ENCODE results near the gene SERPINB12.

- TF ChIP-seq POLR2AphosphoS5 (IDR thresholded peaks at IDR 0.05; ENCODE audit: low read depth, low read length), result no peak
- no peak for TF ChIP-seq TAF1 (IDR thresholded peaks at IDR 0.05; ENCODE audit: borderline replicate concordance, insufficient read depth, low read length)
- no peak for TF ChIP-seq REST (IDR thresholded peaks at IDR 0.05; ENCODE audit: insufficient read depth in 1 of 2, low read depth in 2 of 2, low read length in 2 of 2)
- TF ChIP-seq SIN3A (IDR thresholded peaks at IDR 0.05; ENCODE audit: borderline replicate concordance, insufficient read depth, low read length), result no peak
Measured at GRCh38 chr18:63567825-63568224, 25.7 kb downstream of the SERPINB12 start.
